ENCODE data around the gene CLIP2. TPM values are rescaled to one million over a fixed set of nuclear protein-coding genes. Genes with fewer than 3 reads are reported as not detected.
"Not testable (repeated sequence)": the region's sequence is repeated elsewhere in the genome, so short reads cannot be mapped to it uniquely, and the experiment has no call there.

CLIP2 gene
- total and polyA plus RNA-seq, 2 of the 8 experiments (the other 6 are each of a cell fraction or from before 2014, with no cell fraction given): 8.3 to 41.5 TPM

DNA sequence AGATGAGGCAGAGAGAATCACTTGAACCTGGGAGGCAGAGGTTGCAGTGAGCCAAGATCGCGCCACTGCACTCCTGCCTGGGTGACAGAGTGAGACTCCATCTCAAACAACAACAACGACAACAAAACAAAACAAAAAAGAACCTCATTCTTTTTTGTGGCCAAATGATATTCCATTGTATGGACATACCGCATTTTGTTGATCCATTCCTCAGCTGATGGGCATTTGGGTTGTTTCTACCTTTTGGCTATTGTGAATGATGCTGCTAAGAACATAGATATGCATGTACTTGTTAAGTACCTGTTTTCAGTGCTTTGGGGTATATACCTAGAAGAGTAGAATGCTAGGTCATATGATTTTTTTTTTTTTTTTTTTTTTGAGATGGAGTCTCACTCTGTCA lies 94.9 kb downstream of the CLIP2 start:
- H3K9ac ChIP-seq (replicated peaks in 1 of 4; ENCODE audit: extremely low read depth in 1 of 4, low read depth in 3 of 4, low read length in 3 of 4); H3K79me1 ChIP-seq (ENCODE audit: low read depth, low read length); H3K27ac ChIP-seq (ENCODE audit: low read depth, low read length); H3K4ac ChIP-seq (replicated peaks; ENCODE audit: insufficient read length, low read depth, low read length); H3K18ac ChIP-seq (ENCODE audit: extremely low read depth, low read length); H2AK5ac ChIP-seq (ENCODE audit: low read depth, low read length); H3K4me2 ChIP-seq (ENCODE audit: insufficient read depth in 1 of 2, low read depth in 2 of 2, low read length in 2 of 2); H4K5ac ChIP-seq (ENCODE audit: insufficient read length, low read depth, low read length); H2BK20ac ChIP-seq (ENCODE audit: low read length); FAIRE-seq; H3K4me3 ChIP-seq (ENCODE audit: extremely low read depth in 1 of 4, insufficient read depth in 2 of 4, low read depth in 3 of 4, low read length in 4 of 4); H3K36me3 ChIP-seq (ENCODE audit: control insufficient read depth in 2 of 4, insufficient read depth in 4 of 4, low read length in 3 of 4); H4K91ac ChIP-seq (replicated peaks; ENCODE audit: insufficient read length, low read length); H2BK12ac ChIP-seq (ENCODE audit: low read depth, low read length); CTCF ChIA-PET (ENCODE audit: partially characterized antibody); H3K56ac ChIP-seq (replicated peaks; ENCODE audit: insufficient read length, low read depth, low read length); H3K23me2 ChIP-seq (ENCODE audit: low read depth, low read length); DNase-seq (ENCODE audit: low read depth in 1 of 2, low spot score in 2 of 2); POLR2A ChIA-PET (ENCODE audit: partially characterized antibody); H3K9me3 ChIP-seq (ENCODE audit: insufficient read depth in 2 of 2, low read depth in 1 of 2, low read length in 1 of 2); H4K20me1 ChIP-seq (replicated peaks in 1 of 2; ENCODE audit: control insufficient read depth in 1 of 2, insufficient read depth in 2 of 2, low read length in 2 of 2); H3K4me1 ChIP-seq (replicated peaks in 1 of 4; ENCODE audit: control insufficient read depth in 3 of 4, insufficient read depth in 4 of 4, low read length in 3 of 4); H2BK5ac ChIP-seq (ENCODE audit: low read depth, low read length); H2AFZ ChIP-seq (ENCODE audit: low read length); H2BK120ac ChIP-seq (replicated peaks; ENCODE audit: low read depth, low read length); H3K23ac ChIP-seq (ENCODE audit: insufficient read length); H2BK15ac ChIP-seq (ENCODE audit: low read length); H3K79me2 ChIP-seq (ENCODE audit: control insufficient read depth in 1 of 2, insufficient read depth in 2 of 2, low read length in 2 of 2); H3K14ac ChIP-seq (ENCODE audit: insufficient read length); H3K27me3 ChIP-seq (replicated peaks in 1 of 4; ENCODE audit: control insufficient read depth in 3 of 4, extremely low read depth in 1 of 4, insufficient read depth in 3 of 4, low read length in 3 of 4); H4K8ac ChIP-seq (ENCODE audit: extremely low read depth, insufficient read depth, low read length): not testable (repeated sequence)
- 88% methylated on average over 4 of the region's 4 CpGs; no CpG with 5 or more reads in 1 of the 2 experiments for WGBS, 2 experiments (ENCODE audit: extremely low coverage in 1 of 2, insufficient coverage in 1 of 2, insufficient read length in 1 of 2, insufficient replicate concordance in 2 of 2, low coverage in 1 of 2, low lambda C conversion rate in 2 of 2, missing lambda C conversion rate in 1 of 2)

DNA sequence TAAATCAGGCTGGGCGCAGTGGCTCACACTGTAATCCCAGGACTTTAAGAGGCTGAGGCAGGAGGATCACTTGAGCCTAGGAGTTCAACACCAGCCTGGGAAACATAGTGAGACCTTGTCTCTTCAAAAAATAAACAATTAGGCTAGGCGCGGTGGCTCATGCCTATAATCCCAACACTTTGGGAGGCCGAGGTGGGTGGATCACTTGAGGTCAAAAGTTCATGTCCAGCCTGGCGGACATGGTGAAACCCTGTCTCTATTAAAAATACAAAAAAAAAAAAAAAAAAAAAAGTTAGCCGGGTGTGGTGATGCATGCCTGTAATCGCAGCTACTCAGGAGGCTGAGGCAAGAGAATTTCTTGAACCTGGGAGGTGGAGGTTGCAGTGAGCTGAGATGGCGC lies 95.6 kb downstream of the CLIP2 start:
- H2BK12ac ChIP-seq (ENCODE audit: low read depth, low read length); H2BK20ac ChIP-seq (ENCODE audit: low read length); H4K5ac ChIP-seq (ENCODE audit: insufficient read length, low read depth, low read length); H3K56ac ChIP-seq (replicated peaks; ENCODE audit: insufficient read length, low read depth, low read length); H4K91ac ChIP-seq (replicated peaks; ENCODE audit: insufficient read length, low read length); FAIRE-seq; DNase-seq (ENCODE audit: low read depth in 1 of 2, low spot score in 2 of 2); H3K36me3 ChIP-seq (ENCODE audit: control insufficient read depth in 2 of 4, insufficient read depth in 4 of 4, low read length in 3 of 4); H2BK5ac ChIP-seq (ENCODE audit: low read depth, low read length); H2BK15ac ChIP-seq (ENCODE audit: low read length); H2BK120ac ChIP-seq (replicated peaks; ENCODE audit: low read depth, low read length); H3K79me2 ChIP-seq (ENCODE audit: control insufficient read depth in 1 of 2, insufficient read depth in 2 of 2, low read length in 2 of 2); H2AFZ ChIP-seq (ENCODE audit: low read length); H4K8ac ChIP-seq (ENCODE audit: extremely low read depth, insufficient read depth, low read length); H3K23ac ChIP-seq (ENCODE audit: insufficient read length); H3K4me3 ChIP-seq (ENCODE audit: extremely low read depth in 1 of 4, insufficient read depth in 2 of 4, low read depth in 3 of 4, low read length in 4 of 4); H3K27me3 ChIP-seq (replicated peaks in 1 of 4; ENCODE audit: control insufficient read depth in 3 of 4, extremely low read depth in 1 of 4, insufficient read depth in 3 of 4, low read length in 3 of 4); H3K9ac ChIP-seq (replicated peaks in 1 of 4; ENCODE audit: extremely low read depth in 1 of 4, low read depth in 3 of 4, low read length in 3 of 4); H3K4me2 ChIP-seq (ENCODE audit: insufficient read depth in 1 of 2, low read depth in 2 of 2, low read length in 2 of 2); H2AK5ac ChIP-seq (ENCODE audit: low read depth, low read length); H3K79me1 ChIP-seq (ENCODE audit: low read depth, low read length); H3K14ac ChIP-seq (ENCODE audit: insufficient read length); H3K4me1 ChIP-seq (replicated peaks in 1 of 4; ENCODE audit: control insufficient read depth in 3 of 4, insufficient read depth in 4 of 4, low read length in 3 of 4); H3K27ac ChIP-seq (ENCODE audit: low read depth, low read length); H3K18ac ChIP-seq (ENCODE audit: extremely low read depth, low read length); H3K4ac ChIP-seq (replicated peaks; ENCODE audit: insufficient read length, low read depth, low read length); H4K20me1 ChIP-seq (replicated peaks in 1 of 2; ENCODE audit: control insufficient read depth in 1 of 2, insufficient read depth in 2 of 2, low read length in 2 of 2); H3K23me2 ChIP-seq (ENCODE audit: low read depth, low read length); H3K9me3 ChIP-seq (ENCODE audit: insufficient read depth in 2 of 2, low read depth in 1 of 2, low read length in 1 of 2): not testable (repeated sequence)
- WGBS, 2 experiments (ENCODE audit: extremely low coverage in 1 of 2, insufficient coverage in 1 of 2, insufficient read length in 1 of 2, insufficient replicate concordance in 2 of 2, low coverage in 1 of 2, low lambda C conversion rate in 2 of 2, missing lambda C conversion rate in 1 of 2): 94% methylated on average over 5 of the region's 8 CpGs; no CpG with 5 or more reads in 1 of the 2 experiments
- ChIA-PET CTCF (ENCODE audit: partially characterized antibody) (interaction anchor here (1.1 to 1.2 kb wide), 2 partner anchors 16 to 178 kb away, joined by 4 read pairs; no protein-coding TSS in a partner anchor), POLR2A (ENCODE audit: partially characterized antibody) (interaction anchor here (0.6 to 0.8 kb wide), 2 partner anchors 43 to 92 kb away, joined by 3 to 4 read pairs; no protein-coding TSS in a partner anchor)
